DOHH2 (cell line): ENCODE data around the gene BMP7.

Experiments
- CTCF ChIP-seq: fragments of 200-600 bp; sonication (generic); IDR thresholded peaks from one replicate; pipeline ENCODE4 v1.5.1; 2014; ENCODE audit warnings: antibody characterized with exemption, mild to moderate bottlenecking, low read depth, low read length; ENCODE audit not compliant: poor library complexity, severe bottlenecking
- EZH2phosphoT487 ChIP-seq: fragments of 200-600 bp; sonication (generic); IDR thresholded peaks from 2 replicates; pipeline ENCODE4 v1.6.1; 2017; ENCODE audit warnings: borderline replicate concordance, mild to moderate bottlenecking, antibody characterized with exemption, low read length, moderate library complexity, mixed read lengths

GRCh38 chr20:57215426-57215825 lies 51.0 kb downstream of the BMP7 start:
- no peak for TF ChIP-seq CTCF
- TF ChIP-seq EZH2phosphoT487, result no peak
